NOMO-1 (cell line): Measurements from ENCODE around the gene ECHS1.
"Not testable (repeated sequence)": the region's sequence is repeated elsewhere in the genome, so short reads cannot be mapped to it uniquely, and the experiment has no call there.

Experiments used
- DNase-seq, 2 experiments: peaks; one replicate each; lab custom pipeline; 2025; ENCODE audit not compliant: unreplicated experiment in 2 of 2; lab: John Stamatoyannopoulos, UW

ECHS1 gene

DNA sequence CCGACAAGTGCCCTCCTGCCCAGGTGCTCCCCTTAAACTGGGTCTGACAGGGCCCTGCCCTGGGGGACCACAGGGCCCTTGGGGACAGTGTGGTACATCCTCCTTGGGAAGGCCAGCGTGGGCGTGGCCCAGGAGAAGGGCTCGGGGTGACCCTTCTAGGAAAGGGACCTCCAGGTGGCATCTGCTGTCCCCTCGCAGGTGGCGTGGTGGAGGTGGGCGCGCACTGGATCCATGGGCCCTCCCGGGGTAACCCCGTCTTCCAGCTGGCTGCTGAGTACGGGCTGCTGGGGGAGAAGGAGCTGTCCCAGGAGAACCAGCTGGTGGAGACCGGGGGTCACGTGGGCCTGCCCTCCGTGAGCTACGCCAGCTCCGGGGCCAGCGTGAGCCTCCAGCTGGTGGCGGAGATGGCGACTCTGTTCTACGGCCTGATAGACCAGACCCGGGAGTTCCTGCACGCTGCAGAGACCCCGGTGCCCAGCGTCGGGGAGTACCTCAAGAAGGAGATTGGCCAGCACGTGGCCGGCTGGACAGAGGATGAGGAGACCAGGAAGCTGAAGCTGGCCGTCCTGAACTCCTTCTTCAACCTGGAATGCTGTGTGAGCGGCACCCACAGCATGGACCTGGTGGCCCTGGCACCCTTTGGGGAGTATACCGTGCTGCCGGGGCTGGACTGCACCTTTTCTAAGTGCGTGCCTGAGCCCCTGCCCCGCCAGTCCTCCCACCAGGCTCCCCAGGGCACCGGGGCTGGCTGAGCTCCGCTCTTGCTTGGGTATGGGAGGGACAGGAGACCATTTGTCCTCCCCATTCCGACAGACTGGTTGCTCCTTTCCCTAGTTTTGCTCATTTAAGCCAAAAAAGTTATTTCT lies 6.9 kb upstream of the ECHS1 start:
- DNase-seq = no peak

DNA sequence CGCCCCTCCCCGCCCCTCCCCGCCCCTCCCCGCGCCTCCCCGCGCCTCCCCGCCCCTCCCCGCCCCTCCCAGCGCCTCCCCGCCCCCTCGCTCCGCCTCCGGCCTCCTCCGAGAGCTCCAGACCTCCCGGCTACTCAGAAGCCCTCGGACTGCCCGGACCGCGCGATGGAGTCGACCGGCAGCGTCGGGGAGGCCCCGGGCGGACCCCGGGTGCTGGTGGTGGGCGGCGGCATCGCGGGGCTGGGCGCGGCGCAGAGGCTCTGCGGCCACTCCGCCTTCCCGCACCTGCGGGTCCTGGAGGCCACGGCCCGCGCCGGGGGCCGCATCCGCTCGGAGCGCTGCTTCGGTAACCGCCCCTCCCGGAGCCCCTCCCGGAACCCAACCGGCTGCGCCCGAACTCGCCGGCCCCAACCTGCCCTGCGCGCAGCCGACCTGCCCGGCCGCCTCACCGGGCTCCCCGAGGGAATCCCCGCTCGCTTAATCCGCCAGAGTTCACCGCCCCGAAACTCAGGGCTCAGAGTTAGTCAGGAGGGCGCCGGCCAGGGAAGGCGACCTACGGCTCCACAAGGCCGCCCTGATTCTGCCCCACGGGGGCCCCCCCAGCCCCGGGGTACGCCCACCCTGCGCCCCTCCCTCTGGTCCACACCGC lies 6.1 kb upstream of the ECHS1 start, which contains the start of gene PAOX:
Gene PAOX (plus strand): TSS at position 111 of the 649 bp plus-strand sequence. CDS start 55 bp downstream, at position 166.
- DNase-seq = peak in 1 of 2 experiments; percentile 22

DNA sequence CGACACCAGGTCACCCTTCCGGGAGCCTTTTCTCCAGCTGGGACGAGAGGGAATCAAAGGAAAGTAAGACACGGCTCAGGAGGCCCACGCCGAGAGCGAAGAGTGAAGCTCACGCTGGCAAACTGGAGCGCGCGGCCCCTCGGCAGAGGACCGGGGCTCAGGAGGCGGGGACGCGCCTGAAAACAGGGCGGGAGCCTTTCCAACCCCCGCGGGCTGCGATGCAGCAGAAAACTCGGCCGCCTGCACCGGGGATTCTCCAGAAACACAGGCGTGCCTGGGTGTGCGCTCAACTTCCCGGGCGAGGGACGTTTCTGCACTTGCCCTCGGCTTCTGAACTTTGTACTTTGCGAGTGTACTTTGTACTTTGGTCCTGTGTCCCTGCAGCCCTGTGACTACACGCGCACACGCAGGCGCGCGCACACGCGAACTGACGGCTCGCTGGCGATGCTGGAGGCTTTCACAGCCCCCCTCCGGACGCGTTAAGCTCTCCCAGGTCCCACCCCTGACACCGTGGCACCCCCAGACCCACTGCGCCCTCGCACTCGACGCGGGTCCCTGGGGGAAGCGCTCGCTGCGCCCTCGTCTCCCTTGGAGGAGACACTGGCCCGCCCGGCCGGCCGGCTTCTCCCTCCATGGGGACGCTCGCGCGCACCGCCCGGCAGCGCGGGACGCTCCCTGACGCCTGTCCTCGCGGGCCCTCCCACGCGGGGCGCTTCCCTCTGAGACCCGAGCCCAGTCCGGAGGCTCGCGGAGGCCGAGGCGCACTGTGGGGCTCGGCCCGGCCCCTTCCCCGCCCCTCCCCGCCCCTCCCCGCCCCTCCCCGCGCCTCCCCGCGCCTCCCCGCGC lies 5.3 kb upstream of the ECHS1 start:
- DNase-seq = peak; percentile 29 to 36

DNA sequence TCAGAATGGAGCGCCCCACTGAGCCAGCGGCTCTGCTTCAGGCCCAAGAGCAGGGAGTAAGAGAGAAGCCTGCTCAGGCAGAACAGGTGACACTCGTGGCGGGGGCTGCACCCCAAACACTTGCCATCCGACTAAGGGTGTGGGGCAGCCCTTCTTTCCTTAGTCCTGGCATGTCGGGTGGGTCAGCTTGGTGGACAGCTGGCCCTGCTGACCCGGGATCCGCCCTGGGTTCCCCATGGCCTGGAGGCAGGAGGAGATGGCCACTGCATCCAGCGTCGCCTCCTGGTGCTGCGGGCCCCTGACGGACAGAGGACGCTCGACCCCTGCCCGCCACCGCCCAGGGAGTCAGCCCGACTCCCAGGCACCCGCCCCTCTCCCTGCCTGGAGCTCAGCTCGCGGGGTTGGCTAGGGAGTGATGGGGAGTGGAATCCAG lies 4.7 kb upstream of the ECHS1 start:
- no peak for DNase-seq

DNA sequence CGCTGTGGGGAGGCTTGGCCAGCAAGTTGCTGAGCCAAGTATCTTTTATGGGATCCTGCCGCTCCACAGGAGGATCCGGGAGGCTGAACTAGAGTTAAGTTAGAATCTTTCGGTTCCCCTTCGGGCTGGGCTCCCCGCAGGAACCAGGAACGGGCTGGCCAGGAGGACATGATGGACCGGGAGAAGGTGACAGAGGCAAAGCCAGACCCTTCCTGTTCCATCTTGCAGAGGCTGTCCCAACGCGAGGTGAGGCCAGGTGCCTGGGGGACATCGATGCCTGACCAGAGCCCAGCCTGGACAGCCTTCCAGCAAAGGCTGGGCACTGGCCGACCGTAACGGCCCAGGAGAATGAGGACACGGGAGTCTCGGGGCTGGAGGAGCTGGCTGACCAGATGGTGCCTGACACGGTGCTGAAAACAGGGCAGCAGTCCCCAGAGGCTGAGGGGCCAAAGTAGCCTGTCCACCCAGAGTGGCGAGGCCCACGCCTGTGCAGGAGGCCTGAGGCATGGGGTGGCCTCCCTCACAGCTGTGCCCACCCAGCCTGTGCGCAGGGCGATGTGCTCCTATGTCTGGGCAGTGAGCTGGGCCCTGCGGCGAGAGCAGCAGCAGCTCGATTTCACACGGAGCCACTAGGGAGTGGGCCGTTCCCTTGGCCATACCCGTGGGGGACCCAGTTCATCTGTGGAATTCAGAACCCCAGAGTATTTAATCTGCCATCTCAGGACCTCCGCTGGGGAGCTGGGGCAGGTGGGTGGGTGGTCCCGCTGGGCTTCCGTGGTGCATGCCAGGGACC lies 4.1 kb upstream of the ECHS1 start:
- no peak for DNase-seq

DNA sequence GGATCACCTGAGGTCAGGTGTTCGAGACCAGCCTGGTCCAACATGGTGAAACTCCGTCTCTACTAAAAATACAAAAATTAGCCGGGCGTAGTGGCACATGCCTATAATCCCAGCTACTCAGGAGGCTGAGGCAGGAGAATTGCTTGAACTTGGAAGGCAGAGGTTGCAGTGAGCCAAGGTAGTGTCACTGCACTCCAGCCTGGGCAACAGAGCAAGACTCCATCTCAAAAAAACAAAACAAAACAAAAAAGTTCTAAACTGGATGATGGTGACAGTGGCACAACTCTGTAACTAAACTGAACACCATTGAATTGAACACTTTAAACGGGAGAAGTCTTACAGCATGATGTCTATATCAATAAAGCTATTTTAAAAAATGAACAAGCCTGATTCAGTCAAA lies 3.0 kb upstream of the ECHS1 start:
- not testable (repeated sequence) for DNase-seq

DNA sequence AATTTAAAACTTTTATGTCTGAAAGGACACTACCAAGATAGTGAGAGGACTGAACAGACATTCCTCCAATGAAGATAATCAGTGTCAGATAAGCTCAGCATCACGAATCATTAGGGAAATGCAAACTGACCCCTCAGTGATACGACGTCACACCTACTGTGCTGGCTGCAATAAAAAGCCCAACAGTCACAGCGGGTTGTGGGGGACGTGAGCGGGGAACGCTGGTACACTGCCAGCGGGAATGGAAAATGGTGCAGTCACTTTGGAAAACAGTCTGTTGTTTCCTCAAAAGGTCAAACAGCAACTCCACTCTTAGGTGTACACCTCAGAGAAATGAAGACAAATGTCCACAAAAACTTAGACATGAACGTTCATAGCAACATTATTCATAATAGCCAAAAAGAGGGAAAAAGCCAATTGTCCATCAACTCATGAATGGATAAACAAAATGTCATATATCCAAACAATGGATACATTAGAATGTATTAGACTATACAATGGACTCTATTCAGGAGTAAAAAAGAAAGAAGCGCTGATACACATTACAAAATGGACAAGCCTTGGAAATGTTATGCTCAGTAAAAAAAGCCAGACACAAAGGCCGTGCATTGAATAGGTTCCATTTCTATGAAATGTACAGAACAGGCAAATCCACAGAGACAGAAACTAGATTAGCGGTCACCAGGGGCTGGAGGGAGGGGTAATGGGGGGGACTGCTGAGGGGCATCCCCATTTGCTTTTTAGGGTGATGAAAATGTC lies 2.4 kb upstream of the ECHS1 start:
- no peak for DNase-seq

DNA sequence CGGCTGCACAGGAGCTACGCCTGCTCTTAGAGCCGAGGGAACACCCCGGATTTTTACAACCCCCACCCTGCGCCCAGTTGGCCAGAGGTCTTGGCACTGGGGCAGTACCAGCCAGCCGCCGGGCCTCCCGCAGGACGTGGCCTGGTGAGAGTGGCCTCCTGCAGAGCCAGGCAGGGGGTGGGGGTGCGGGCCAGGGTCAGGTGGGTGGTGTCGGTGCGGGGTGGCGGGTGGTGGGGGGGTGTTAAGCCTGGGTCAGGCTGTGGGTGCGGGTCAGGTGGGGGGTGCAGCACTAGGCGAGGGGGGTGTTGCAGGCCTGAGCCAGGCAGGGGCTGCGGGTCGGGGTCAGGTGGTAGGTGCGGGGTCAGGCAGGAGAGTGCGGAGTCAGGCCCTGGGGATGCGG lies 647 bp downstream of the ECHS1 start:
- no peak for DNase-seq

DNA sequence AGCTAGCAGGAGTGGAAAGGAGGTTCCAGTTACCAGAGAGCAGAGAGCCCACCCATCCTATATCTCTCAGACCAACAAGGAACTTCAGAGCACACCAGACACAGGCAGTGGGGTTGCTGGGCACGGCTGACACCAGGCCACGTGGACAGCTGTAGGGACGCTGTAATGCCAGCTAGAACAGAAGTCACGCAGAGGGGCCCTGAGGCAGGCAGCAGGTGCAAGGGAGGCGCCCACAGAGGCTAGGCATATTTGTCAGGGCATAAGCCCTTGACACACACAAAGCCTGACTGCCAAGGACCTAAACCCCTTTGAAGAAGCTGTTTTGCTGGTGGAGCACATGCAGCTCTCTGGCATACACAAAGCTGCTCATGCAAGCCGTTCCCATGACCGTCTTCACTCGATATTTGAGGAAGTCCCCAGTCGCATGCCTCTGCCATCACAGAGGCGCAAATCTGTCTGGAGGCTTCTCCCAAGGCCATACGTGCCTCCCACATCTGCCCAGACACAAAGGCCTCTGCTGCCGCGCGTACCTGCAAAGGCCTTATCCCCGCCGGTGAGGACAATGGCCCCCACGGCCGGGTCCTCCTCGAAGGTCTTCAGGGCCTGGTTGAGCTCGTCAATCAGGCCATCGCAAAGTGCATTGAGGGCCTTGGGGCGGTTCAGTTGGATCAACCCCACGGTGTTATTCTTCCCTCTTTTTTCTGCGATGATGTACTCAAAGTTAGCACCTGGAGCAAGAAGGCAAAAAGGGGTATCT lies 2.9 kb downstream of the ECHS1 start:
- no peak for DNase-seq

DNA sequence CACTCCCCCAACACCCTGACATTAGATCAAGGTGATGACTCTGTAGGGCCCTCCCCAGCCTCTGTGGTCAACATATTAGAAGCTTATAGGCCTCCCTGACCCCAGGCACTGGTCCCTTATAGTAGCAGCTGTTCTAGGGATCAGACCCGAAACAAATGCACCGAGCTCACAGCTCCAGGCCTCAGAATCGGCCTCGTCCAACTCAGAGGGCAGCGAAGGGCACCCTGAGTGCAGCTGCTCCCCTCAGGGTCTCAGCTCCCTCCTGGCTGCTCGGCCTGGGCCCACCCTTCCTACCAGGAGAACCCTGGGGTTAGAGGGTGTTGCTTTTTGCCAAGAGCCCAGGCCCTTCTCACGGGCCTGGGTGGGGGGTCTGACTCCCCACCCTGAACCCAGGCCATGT lies 5.0 kb downstream of the ECHS1 start:
- DNase-seq = no peak

DNA sequence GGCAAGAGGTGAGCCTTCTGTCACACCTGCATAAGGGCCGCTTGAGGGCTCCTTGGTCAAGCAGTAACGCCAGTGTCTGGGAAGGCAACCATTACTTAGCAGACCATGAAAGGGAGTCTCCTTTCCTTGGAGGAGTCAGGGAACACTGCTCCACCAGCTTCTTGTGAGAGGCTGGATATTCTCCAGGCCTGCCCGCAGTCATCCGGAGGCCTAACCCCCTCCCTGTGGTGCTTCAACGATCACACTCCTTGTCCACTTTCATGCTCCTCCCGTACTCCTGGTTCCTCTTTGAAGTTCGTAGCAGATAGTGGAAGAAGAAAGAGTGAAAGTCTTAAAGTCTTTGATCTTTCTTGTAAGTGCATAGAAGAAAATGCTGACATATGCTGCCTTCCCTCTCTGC lies 5.7 kb downstream of the ECHS1 start:
- not testable (repeated sequence) for DNase-seq

DNA sequence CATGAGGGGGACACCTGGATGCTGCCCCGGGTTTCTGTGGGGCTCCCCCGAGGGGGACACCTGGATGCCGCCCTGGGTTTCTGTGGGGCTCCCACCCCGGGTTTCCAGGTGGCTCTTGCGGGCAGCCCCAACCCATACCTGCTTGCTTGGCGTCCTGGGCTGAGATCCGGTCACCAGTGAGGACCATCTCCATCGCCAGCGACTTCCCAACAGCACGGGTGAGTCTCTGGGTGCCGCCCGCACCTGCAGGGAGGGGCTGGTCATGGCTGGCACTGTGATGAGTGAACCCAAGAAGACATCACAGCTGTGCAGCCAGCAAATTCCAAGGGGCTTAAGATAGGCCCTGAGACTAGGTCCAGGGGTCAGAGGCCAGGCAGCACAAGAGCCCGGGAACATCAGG lies 6.4 kb downstream of the ECHS1 start:
- DNase-seq = no peak

DNA sequence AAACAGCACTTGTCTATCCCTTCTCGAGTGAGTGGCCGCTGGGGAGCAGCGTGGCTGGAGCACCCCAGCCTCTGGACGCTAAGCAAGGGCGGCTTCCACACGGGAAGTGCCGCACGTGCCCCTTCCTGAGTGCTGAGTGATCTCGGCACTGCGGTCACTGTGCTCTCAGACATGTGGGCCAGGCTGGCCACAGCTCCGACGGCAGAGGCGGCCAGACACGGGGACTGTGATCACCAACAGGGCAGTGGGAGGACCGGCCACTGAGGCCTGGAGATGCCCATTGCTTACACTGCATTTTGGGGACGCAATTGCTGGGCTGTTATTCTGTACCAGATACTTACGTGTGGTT lies 7.0 kb downstream of the ECHS1 start:
- DNase-seq = no peak

DNA sequence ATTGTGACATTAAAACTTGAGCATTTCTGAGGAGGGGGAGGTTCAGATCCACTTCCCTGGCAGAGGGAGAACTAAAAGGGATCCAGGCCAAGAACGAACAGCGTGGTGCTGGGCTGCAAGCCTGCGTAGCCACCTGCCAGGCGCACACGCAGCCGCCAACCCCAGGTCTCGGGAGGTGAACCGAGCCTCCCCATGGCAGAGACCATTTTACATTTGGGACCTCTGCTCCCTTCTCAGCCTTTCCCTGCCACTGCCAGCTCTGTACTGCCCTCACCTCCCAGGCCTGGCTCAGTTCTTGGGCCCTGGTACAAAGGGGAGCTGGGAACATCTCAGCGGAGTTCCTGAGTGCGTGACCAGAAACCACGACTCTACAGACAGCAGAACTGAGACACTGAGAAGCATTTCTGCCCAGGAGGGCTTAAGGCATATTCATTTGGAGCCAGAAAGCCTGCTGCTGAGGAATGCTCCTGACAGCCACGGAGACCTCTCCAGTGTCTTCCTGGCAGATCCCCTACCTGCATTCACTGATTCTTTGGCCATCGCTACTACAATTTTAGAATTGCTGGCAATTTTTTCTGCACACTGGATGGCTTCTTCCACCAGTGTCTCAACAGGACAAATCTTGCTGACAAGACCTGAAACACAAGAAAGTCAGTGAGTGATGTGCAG lies 7.6 kb downstream of the ECHS1 start:
- DNase-seq = no peak

DNA sequence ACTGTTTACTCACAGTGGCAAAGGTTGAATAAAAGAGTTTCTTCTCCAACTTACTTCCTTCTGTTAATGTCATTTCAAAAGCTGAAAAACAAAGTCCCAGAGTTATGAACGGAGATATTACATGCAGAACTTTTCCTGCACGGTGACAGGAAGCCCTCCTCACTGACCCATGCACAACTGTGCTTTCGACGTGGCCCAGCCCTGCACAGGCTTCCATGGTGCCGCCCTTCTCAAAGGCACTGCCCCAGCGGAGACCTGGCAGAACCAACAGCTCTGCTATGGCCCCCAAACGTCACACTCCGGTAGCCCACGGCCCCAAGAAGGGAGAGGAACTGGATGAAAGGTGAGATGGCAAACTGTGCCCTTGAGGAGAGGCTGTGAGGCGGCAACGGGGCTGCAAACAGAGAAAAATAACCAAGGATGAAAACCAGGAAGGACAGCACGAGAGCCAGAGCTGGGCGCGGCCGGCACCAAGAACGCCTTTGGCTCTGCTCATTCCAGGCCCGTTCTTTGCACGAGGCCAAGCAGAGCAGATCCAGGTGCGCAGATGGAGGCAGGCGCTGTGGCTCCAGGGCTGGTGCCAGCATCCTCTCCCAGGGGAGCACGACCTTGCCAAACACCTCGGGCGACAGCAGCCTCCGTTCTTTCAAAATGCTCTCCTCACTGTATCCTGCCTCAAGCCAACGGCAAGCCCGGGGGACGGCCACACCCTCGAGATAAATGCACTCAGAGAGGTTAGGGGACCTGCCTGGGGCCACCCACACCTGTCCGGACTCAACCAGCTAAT lies 8.3 kb downstream of the ECHS1 start:
- DNase-seq = no peak

DNA sequence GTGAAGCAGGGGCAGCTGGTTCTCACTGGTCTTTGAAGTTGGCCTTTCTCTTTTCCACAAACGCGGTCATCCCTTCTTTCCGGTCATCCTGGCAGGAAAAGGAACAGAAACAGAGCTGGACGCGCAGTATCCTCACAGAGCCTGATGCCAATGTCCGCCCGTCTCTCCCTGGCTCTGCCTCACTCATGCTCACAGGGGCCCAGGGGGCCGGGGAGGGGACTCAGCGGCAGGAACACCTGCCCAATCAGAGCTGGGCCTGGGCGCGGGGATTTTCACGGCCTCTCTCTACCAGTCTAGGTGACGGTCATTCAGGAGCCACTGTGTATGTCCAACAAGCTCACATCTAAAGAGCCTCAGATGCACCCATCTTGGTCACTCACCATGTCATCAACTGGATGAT lies 10.3 kb downstream of the ECHS1 start:
- no peak for DNase-seq

DNA sequence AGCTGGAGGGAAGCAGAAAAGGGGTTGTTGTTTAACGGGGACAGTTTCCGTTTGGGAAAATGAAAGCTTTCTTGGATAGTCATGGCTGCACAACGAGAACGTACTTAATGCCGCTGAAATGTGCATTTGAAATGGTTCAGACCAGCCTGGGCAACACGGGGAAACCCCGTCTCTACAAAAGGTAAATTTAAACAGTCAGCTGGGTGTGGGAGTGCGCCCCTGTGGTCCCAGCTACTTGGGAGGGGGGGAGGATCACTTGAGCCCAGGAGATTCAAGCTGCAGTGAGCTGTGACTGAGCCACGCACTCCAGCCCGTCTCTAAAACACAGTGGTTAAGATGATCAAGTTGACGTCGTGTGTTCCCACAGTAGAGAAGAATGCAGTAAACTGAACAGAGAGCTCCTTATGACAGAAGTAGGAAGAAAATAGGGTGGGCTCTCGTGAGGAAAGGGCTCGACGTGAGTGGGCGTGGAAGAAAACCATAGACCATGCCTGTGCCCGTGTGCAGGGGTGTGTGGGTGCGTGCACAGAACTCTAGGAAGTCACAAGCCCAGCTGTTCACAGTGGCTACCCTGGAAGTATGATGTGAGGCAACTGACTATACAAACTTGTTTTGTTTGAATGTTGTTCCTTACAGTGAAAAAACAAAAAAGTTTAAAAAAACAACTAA lies 11.2 kb downstream of the ECHS1 start:
- DNase-seq = no peak
